ENCODE data around the gene CEP72. TPM values are rescaled to one million over a fixed set of nuclear protein-coding genes. Genes with fewer than 3 reads are reported as not detected.

The CEP72 gene
- total and polyA plus RNA-seq, 8 donors: 5.5 to 13.1 (median 10.7) TPM

DNA sequence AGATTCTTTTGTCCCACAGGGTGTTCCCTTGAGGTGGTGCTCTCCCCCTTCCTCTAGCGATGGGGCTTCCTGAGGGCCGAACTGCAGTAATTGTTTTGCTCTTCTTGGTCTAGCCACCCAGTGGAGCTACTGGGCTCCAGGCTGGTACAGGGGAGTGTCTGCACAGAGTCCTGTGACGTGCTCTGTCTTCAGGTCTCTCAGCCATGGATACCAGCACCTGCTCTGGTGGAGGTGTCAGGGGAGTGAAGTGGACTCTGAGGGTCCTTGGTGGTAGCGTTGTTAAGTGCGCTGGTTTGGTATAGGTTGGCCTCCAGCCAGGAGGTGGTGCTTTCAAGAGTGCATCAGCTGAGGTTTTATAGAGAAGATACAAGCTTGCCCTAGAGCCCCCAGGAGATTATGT is 20.4 kb upstream of the CEP72 start:
- H3K27me3 ChIP-seq: peaks cover 0 to 59% of the 10 kb centered on the region in 2 donors
- intact Hi-C loops (cut with DNase I): no loop called here
- TF ChIP-seq, protein P1, sequence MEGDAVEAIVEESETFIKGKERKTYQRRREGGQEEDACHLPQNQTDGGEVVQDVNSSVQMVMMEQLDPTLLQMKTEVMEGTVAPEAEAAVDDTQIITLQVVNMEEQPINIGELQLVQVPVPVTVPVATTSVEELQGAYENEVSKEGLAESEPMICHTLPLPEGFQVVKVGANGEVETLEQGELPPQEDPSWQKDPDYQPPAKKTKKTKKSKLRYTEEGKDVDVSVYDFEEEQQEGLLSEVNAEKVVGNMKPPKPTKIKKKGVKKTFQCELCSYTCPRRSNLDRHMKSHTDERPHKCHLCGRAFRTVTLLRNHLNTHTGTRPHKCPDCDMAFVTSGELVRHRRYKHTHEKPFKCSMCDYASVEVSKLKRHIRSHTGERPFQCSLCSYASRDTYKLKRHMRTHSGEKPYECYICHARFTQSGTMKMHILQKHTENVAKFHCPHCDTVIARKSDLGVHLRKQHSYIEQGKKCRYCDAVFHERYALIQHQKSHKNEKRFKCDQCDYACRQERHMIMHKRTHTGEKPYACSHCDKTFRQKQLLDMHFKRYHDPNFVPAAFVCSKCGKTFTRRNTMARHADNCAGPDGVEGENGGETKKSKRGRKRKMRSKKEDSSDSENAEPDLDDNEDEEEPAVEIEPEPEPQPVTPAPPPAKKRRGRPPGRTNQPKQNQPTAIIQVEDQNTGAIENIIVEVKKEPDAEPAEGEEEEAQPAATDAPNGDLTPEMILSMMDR (IDR thresholded peaks at IDR 0.05): no peak

DNA sequence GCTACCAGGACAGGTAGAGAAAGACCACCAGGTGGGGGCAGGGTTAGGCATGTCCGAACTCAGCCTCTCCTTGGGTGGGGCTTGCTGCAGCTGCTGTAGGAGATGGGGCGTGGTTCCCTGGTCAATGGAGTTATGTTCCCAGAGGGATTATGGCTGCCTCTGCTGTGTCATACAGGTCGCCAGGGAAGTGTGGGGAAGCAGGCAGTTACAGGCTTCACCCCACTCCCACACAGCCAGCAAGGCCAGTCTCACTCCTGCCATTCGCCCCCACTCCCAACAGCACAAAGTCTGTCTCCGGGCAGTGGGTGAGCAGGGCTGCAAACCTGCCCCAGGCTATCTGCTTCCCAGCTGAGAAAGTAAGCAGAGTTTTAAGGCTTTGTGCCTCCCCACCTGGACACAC is 20.0 kb upstream of the CEP72 start:
- TF ChIP-seq, protein P1 (IDR thresholded peaks at IDR 0.05): no peak
- DNase-seq: no peak

More for the DNA sequence above, 20.4 kb upstream of the CEP72 start:
- DNase-seq: no peak
- no peak for ATAC-seq
- Histone ChIP-seq H3K9me3 (no peaks in the 10 kb centered on the region), H3K27ac (no peak overlapping the region), H3K4me1 (no peaks in the 10 kb centered on the region), H3K4me3 (no peak overlapping the region), H3K36me3 (no peaks in the 10 kb centered on the region)

DNA sequence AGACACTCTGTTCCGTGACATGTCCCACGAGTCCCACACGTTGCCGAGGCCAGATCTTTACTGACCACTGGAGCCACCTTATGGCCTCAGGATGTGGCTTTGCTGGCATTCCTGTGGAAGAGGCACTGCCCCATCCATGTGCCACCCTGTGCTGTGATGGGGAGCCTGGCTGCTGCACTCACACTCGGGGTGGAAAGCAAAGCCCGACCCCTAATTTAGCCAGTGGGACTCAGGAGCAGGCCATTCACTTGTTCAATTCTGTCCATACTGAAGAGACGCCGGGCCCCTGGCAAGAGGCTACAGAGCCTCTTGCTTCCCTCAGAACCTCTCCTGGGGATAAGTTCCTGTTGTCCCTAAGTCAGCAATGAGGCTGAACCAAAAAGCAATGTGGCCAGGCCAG is 18.6 kb upstream of the CEP72 start:
- H3K4me1 ChIP-seq: no peaks in the 10 kb centered on the region
- ATAC-seq (no peak), DNase-seq (no peak)
- no peak overlapping the region for H3K4me3 ChIP-seq
- peaks cover 0 to 76% of the 10 kb centered on the region in 2 donors for H3K27me3 ChIP-seq
- intact Hi-C loops (cut with DNase I): no loop called here
- no peak overlapping the region for H3K27ac ChIP-seq
- TF ChIP-seq, protein P1 (IDR thresholded peaks at IDR 0.05): no peak
- H3K36me3 ChIP-seq: no peaks in the 10 kb centered on the region
- no peaks in the 10 kb centered on the region for H3K9me3 ChIP-seq

More for the DNA sequence above, 20.0 kb upstream of the CEP72 start:
- H3K27ac ChIP-seq: no peak overlapping the region
- H3K4me3 ChIP-seq: no peak overlapping the region
- H3K36me3 ChIP-seq: no peaks in the 10 kb centered on the region
- H3K4me1 ChIP-seq: no peaks in the 10 kb centered on the region
- intact Hi-C loops (cut with DNase I): no loop called here
- peaks cover 0 to 62% of the 10 kb centered on the region in 2 donors for H3K27me3 ChIP-seq
- no peak for ATAC-seq
- H3K9me3 ChIP-seq: no peaks in the 10 kb centered on the region

DNA sequence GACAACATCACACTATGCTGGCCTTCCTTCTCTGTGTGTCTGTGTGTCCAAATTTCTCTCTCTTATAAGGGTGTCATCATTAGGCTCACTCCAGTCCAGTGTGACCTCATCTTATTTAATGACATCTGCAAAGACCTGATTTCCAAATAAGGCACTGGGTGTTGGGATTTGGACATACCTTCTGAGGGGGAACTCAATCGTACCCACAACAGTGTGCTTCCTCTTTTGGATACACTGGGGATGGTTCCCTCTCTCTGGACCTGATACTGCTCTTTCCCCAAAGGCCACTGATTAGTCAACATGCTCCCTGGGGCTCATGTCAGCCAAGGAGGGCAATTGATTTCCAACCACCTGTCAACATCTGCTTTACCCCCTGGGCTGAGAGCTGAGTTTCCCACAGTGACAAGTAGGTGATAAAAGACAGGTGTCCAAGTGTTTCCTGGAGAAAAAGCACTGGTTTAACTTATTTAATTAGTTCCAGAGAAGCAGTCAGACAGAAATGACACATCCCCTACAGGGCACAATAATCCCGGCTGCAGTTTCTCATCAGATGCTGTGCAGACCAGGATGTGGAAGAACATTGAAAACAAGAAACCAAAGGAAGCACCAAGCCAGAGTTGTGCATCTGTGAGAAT is 17.8 kb upstream of the CEP72 start:
- Histone ChIP-seq H3K9me3 (no peaks in the 10 kb centered on the region), H3K27me3 (peaks cover 0 to 84% of the 10 kb centered on the region in 2 donors), H3K4me3 (no peak overlapping the region), H3K4me1 (no peaks in the 10 kb centered on the region), H3K27ac (no peak overlapping the region), H3K36me3 (no peaks in the 10 kb centered on the region)
- intact Hi-C loops (cut with DNase I): no loop called here
- no peak for ATAC-seq
- no peak for DNase-seq
- TF ChIP-seq, protein P1 (IDR thresholded peaks at IDR 0.05): no peak

DNA sequence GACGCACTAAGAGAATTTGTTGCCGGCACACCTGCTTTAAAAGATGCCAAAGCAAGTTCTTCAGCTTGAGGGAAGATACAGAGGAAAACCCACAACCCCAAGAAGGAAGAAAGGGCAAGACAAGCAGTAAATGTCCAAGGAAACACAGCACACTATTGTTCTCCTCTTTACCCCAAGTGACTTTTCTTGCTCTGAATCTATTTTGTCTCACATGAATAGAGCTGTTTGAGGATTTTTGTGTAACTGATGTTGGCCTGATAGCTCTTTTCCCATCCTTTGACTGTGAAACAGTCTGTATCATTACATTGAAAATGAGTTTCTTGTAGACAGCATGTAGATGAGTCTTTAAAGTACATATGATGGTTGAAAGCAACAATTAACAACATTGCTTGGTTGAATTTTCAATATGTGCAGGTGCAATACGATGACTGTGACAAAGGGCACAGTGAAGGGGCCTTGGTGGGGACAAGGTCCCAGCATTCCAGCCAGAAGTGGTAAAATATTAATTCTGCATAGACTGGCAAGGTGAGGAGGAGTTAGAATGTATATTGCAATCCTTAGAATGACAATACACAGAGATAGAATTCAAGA is 16.8 kb upstream of the CEP72 start:
- Histone ChIP-seq H3K27me3 (peaks cover 0 to 94% of the 10 kb centered on the region in 2 donors), H3K4me3 (no peak overlapping the region), H3K36me3 (no peaks in the 10 kb centered on the region), H3K9me3 (no peaks in the 10 kb centered on the region), H3K27ac (no peak overlapping the region), H3K4me1 (no peaks in the 10 kb centered on the region)
- TF ChIP-seq, protein P1 (IDR thresholded peaks at IDR 0.05): no peak
- ATAC-seq (no peak), DNase-seq (no peak)
- intact Hi-C loops (cut with DNase I): no loop called here

Measured in left lung (tissue), 10 donors.